Activated CD4-positive, CD25-positive, alpha-beta regulatory T cell treated with anti-CD3 and anti-CD28 coated beads, Interleukin-2, amount 50 U/mL, for 16 hours (primary cell): ENCODE data around the gene CYP11A1.
"Not testable (repeated sequence)": the region's sequence is repeated elsewhere in the genome, so short reads cannot be mapped to it uniquely, and the experiment has no call there.

Experiments used
- DNase-seq: peaks from one replicate; pipeline ENCODE4 v3.0.0-alpha.2; 2020; ENCODE audit warnings: low read depth, low spot score

Gene CYP11A1

GRCh38 chr15:74374648-74375302, 7.3 kb upstream of the CYP11A1 start:
- no peak for DNase-seq

GRCh38 chr15:74373731-74374647, 6.5 kb upstream of the CYP11A1 start:
- peak; percentile 86 for DNase-seq

GRCh38 chr15:74373056-74373650, 5.7 kb upstream of the CYP11A1 start:
- no peak for DNase-seq

- DNase-seq, result no peak
Observed at GRCh38 chr15:74370471-74370870, 3.0 kb upstream of the CYP11A1 start.

DNA sequence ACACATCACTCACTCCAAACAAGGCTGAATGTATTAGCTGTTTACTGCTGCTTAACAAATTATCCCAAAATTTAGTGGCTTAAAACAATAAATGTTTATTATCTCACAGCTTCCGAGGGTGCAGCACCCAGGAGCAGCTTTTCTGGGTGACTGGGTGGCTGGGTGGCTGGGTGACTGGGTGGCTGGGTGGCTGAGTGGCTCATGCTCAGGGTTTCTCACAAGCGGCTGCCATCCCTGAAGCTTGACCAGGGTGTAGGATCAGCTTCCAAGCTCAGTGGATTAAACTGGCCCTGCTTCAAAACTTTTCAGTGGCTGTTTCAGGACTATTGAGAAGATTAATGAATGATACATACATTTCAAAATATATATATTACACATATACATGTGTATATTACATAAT, 2.3 kb upstream of the CYP11A1 start:
- DNase-seq, result no peak

DNA sequence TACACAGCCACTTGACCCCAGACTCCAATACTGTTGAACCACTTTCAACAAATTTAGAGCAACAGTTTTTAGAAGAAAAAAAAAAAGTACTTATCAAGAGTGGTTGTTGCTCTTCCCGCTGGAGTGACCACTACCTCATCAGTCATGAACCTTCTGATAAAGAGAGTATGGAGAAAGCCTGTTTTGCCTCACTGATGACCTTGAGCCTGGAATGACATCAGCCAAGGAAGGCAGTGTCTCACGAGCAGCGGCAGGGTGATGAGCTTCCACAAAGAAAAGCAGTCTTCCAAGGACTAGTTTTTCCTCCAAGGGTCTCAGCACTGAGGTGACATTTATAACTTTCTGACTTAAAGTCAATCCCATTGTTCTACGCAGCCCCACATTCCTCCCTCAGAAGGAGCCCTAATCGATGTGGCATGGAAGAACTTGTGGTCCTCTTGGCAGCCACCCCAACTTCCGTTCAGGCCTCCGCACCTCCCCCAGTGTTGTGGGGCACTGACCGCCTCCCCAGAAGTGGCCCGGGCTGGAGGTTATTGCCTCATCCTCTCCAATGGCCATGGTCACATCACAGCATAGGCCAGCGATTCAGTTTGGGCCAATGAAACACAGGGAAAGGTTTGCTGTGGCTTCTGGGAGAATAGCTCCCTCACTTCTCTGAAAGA, 1.8 kb upstream of the CYP11A1 start:
- DNase-seq, result no peak

DNA sequence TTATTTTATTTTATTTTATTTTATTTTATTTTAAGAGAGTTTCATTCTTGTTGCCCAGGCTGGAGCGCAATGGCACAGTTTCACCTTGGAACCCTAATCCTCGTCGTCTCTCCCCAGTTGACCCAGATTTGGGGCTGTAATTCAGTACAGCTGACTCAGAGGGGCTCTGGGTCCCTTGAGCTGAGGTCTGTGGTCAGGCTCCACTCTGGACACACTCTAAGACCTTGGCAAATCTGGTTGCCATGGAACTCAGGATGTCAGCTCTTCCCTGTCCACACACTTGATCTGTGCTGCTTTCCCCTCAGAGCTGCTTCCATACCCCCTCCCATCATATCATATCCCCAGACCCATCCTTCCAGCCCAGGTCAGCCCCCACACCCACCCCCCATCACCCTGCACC, 675 bp upstream of the CYP11A1 start:
- no peak for DNase-seq

DNA sequence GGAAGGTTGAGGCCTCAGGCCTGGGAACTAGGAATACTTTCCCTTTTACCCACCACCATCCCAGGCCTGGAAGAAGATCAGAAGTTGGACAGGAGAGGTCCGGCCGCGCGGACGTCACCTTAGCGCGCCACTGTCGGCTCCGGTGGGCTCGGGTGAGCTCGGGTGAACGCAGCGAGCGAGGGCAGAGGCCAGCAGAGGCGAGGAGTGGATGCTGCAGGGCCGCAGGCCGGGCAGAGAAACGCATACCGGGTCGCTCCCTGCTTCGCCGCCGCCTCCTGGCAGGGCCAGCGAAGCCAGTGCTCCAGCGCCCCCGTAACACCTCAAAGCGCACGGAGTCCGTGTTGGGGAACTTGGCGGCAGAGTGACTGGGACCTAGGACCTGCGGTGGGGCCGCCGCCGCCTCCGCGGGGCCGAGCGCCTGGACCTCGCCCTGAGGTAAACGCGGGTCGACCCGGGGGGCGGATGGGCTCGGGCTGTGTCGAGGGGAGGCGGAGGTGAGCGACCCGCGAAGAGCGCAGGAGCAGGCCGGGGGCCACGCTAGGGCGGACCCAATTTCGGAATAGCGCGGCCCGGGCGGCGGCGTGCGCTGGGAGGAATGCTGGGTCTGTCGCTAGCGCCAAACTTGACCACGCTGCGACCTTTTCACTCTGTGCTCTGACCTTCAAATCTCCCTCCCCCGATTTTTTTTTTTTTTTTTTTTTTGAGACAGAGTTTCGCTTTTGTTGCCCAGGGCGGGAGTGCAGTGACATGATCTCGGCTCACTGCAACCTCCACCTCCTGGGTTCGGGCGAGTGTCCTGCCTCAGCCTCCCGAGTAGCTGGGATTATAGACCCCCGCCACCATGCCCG, 1.6 kb downstream of the CYP11A1 start:
- DNase-seq, result no peak

DNA sequence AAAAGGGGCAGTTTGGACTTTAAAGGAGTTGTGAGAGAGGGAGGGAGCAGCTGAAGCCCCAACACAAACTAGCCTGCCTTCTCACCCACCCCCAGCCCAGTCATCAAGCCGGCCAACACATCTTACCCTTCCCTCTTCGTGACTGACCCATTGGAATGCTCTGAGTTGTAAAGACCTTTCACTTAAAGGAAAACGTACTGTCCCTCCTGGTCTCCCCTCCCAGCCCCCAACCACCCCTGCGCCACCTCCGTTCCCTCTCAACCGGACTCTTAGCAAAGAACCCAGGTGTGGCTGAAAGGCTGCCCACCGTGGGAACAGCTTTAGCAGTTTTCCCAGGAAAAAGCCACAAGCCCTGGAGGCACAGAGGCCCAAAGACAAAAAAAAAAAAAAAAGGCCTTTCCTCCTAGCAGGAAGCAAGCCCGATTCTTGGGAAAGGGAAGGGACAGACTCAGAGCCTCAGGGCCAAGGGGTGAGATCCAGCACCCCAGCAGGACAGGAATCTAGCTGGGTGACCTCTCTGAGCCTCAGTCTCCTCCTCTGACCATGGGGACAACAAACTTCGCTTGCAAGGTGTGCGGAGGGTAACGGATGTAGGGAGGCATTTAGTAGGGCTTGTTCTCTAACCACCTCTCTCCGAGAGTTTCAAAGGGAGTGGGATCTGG, 2.4 kb downstream of the CYP11A1 start:
- DNase-seq, result no peak

DNA sequence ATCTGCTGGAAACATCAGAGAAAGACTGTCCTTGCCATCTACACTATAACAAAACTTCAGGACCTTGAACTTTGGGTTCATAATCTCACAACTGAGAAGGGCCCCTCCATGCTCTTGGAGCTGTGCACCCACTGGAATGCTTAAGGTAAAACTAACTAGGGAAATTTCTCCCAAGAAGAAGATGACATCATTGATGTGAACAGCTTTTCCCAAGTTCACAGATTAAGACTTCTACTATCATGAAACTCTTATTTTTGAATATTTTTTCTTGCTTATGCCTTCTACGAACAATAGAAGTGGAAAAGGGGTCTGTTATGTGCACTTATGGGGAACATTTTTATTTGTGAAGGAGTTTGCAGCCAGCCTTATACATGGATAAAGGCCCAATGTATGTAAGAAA, 5.0 kb downstream of the CYP11A1 start:
- no peak for DNase-seq

- DNase-seq, result not testable (repeated sequence)
Observed at GRCh38 chr15:74360855-74361254, 6.6 kb downstream of the CYP11A1 start.

GRCh38 chr15:74359376-74359775, 8.1 kb downstream of the CYP11A1 start:
- not testable (repeated sequence) for DNase-seq

- not testable (repeated sequence) for DNase-seq
Observed at GRCh38 chr15:74357514-74357913, 9.9 kb downstream of the CYP11A1 start.

GRCh38 chr15:74356050-74356449, 11.4 kb downstream of the CYP11A1 start:
- DNase-seq, result not testable (repeated sequence)

GRCh38 chr15:74353992-74354391, 13.5 kb downstream of the CYP11A1 start:
- DNase-seq, result not testable (repeated sequence)

- DNase-seq, result no peak
Observed at GRCh38 chr15:74352393-74352910, 15.0 kb downstream of the CYP11A1 start.

GRCh38 chr15:74351670-74352069, 15.8 kb downstream of the CYP11A1 start:
- no peak for DNase-seq

DNA sequence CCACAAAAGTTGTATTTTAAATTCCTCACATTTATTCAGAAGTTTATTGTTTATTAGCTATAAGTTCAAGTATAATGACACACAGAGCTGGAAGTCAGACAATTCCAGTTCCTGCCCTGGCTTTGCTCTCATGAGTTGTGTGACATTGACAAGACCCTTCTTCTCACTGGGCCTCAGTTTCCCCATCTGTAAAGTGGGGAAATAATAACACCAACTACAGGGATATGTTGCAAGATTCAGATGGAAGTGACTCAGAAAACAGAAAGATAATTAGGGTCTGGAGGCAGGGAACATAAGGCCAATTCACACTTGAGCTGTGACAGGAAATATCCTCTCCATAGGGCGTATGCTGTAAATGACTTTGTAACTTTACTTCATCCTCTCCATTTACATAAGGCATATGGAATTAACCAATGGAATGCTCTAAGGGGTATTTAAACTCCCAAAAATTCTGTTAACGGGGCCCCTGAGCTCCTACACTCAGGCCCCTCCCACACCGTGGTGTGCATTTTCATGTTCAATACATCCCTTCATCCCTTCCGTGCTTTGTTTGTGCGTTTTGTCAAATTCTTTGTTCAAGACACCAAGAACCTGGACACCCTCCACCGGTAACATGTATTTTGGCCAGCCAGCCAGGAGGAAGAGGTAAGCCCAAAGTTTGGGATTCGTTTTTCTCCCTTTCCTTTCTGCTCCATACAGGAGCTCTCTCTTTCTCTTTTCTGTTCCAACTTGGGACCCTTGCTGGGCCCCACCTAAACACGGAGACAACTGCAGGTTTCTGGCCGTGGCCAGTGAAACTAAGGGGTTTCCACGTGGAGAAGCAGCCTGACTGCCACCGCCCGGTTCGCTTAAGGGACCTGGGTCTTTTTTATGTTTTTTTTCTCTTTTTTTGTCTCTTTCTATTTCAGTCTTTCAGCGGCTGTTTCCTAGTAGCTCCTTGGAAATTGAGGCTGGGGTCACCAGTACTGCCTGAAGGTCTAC, 16.9 kb downstream of the CYP11A1 start:
- DNase-seq, result no peak

- no peak for DNase-seq
Observed at GRCh38 chr15:74349241-74349778, 18.1 kb downstream of the CYP11A1 start.
